ENCODE data around the gene APOA5.

DNA sequence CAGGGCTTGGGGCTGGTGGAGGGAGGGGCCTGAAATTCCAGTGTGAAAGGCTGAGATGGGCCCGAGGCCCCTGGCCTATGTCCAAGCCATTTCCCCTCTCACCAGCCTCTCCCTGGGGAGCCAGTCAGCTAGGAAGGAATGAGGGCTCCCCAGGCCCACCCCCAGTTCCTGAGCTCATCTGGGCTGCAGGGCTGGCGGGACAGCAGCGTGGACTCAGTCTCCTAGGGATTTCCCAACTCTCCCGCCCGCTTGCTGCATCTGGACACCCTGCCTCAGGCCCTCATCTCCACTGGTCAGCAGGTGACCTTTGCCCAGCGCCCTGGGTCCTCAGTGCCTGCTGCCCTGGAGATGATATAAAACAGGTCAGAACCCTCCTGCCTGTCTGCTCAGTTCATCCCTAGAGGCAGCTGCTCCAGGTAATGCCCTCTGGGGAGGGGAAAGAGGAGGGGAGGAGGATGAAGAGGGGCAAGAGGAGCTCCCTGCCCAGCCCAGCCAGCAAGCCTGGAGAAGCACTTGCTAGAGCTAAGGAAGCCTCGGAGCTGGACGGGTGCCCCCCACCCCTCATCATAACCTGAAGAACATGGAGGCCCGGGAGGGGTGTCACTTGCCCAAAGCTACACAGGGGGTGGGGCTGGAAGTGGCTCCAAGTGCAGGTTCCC, 38.0 kb upstream of the APOA5 start, which contains the start of gene APOC3:
- TF ChIP-seq, protein P1, sequence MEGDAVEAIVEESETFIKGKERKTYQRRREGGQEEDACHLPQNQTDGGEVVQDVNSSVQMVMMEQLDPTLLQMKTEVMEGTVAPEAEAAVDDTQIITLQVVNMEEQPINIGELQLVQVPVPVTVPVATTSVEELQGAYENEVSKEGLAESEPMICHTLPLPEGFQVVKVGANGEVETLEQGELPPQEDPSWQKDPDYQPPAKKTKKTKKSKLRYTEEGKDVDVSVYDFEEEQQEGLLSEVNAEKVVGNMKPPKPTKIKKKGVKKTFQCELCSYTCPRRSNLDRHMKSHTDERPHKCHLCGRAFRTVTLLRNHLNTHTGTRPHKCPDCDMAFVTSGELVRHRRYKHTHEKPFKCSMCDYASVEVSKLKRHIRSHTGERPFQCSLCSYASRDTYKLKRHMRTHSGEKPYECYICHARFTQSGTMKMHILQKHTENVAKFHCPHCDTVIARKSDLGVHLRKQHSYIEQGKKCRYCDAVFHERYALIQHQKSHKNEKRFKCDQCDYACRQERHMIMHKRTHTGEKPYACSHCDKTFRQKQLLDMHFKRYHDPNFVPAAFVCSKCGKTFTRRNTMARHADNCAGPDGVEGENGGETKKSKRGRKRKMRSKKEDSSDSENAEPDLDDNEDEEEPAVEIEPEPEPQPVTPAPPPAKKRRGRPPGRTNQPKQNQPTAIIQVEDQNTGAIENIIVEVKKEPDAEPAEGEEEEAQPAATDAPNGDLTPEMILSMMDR (IDR thresholded peaks at IDR 0.05; ENCODE audit: low read length) = no peak
- no peak for TF ChIP-seq EZH2 (IDR thresholded peaks at IDR 0.05; ENCODE audit: borderline replicate concordance, low read length)
